ENCODE data around the gene ST3GAL4. TPM values are rescaled to one million over a fixed set of nuclear protein-coding genes. Genes with fewer than 3 reads are reported as not detected.

Gene ST3GAL4
- total and polyA plus RNA-seq, 3 donors from 2014 or later, result 102 to 221 (median 212) TPM

DNA sequence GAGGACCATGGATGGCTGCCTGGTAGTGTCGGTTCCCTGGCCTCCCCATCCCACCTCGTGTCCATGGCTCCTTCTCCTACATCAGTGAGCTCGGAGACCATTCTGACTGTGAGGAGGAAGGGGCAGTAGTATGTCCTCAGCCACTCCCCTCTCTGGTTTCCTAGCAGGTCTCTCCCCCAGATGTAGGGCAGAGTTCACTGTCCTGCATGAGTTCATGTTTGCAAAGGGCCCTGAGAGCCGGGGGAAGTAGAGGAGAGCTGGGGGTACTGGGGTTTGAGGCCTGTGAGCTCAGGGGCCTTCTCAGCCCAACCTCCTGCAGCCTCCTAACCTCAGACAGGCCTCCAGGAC is 18.4 kb upstream of the ST3GAL4 start:
- Histone ChIP-seq H3K27me3 (no peaks in the 10 kb centered on the region), H3K9me3 (no peaks in the 10 kb centered on the region), H3K27ac (no peak overlapping the region), H3K4me1 (peaks cover 21% of the 10 kb centered on the region), H3K36me3 (ENCODE audit: low read depth, missing control alignments) (no peaks in the 10 kb centered on the region), H3K4me3 (no peak overlapping the region)
- TF ChIP-seq, protein P1, sequence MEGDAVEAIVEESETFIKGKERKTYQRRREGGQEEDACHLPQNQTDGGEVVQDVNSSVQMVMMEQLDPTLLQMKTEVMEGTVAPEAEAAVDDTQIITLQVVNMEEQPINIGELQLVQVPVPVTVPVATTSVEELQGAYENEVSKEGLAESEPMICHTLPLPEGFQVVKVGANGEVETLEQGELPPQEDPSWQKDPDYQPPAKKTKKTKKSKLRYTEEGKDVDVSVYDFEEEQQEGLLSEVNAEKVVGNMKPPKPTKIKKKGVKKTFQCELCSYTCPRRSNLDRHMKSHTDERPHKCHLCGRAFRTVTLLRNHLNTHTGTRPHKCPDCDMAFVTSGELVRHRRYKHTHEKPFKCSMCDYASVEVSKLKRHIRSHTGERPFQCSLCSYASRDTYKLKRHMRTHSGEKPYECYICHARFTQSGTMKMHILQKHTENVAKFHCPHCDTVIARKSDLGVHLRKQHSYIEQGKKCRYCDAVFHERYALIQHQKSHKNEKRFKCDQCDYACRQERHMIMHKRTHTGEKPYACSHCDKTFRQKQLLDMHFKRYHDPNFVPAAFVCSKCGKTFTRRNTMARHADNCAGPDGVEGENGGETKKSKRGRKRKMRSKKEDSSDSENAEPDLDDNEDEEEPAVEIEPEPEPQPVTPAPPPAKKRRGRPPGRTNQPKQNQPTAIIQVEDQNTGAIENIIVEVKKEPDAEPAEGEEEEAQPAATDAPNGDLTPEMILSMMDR (IDR thresholded peaks at IDR 0.05), result no peak
- no peak for TF ChIP-seq POLR2A (IDR thresholded peaks at IDR 0.05)
- 81 to 87% methylated on average over 4 of the region's 4 CpGs for WGBS, 2 donors
- intact Hi-C loops (cut with DNase I; ENCODE audit: low total_unique reads), result no loop called here
- no peak for DNase-seq

- Histone ChIP-seq H3K36me3 (ENCODE audit: low read depth, missing control alignments) (no peaks in the 10 kb centered on the region), H3K4me3 (no peak overlapping the region), H3K27ac (no peak overlapping the region), H3K4me1 (peaks cover 16% of the 10 kb centered on the region), H3K27me3 (no peaks in the 10 kb centered on the region), H3K9me3 (no peaks in the 10 kb centered on the region)
- no peak for TF ChIP-seq POLR2A (IDR thresholded peaks at IDR 0.05)
- TF ChIP-seq, protein P1 (IDR thresholded peaks at IDR 0.05), result no peak
- no peak for DNase-seq
- intact Hi-C loops (cut with DNase I; ENCODE audit: low total_unique reads), result no loop called here
- 88 to 92% methylated on average over 7 to 15 of the region's 15 CpGs for WGBS, 2 donors
Measured at GRCh38 chr11:126337474-126338241, 17.8 kb upstream of the ST3GAL4 start.

- DNase-seq, result no peak
- WGBS, 2 donors, result 90 to 99% methylated on average over 7 of the region's 7 CpGs
- no peak overlapping the region for H3K27ac ChIP-seq
Measured at GRCh38 chr11:126338346-126339055, 17.0 kb upstream of the ST3GAL4 start.

DNA sequence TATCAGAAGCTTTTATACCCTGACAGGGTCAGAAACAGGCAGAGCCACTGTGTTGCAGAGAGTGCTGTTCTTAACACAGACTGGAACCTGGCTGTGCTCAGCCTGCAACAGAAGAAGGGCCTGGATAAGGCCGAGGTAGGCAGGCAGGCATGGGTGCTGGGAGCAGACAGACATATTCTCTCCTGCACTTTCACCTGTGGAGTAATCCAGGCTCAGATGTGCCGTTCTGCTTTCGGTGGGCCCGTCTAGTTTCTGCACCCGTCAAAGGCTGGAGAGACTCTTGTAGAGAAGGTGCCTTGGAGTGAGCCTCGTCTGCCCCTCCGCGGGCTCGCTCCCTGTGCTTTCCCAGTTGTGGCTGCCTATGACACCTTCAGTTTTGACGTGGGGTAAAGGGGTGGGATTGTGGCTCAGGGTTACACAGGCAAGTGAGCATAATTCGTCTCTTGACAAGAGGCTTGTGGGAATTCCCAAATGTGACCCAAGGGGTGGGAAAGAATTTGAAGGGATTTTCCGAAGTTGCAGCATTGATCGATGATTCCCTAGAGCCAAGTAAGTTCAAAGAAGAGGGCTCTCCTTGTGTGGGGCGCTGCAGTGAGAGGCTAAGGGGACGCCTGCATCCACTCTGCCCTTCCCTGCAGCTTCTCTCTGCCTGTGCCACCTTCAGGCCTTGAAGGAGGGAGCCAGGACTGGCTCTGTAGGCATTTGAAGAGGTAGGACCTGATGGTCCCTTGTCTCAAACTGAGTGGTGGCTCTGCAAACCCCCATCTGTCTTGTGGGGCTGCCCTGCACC is 16.2 kb upstream of the ST3GAL4 start:
- Histone ChIP-seq H3K27me3 (no peaks in the 10 kb centered on the region), H3K27ac (peak overlapping the region in 1 of 2 donors; percentile 30), H3K4me3 (no peak overlapping the region), H3K9me3 (no peaks in the 10 kb centered on the region), H3K4me1 (peaks cover 21% of the 10 kb centered on the region), H3K36me3 (ENCODE audit: low read depth, missing control alignments) (no peaks in the 10 kb centered on the region)
- intact Hi-C loops (cut with DNase I; ENCODE audit: low total_unique reads), result no loop called here
- 84% methylated on average over 11 to 15 of the region's 15 CpGs for WGBS, 2 donors
- TF ChIP-seq, protein P1 (IDR thresholded peaks at IDR 0.05), result no peak
- no peak for TF ChIP-seq POLR2A (IDR thresholded peaks at IDR 0.05)
- DNase-seq, result no peak

More at GRCh38 chr11:126338346-126339055, 17.0 kb upstream of the ST3GAL4 start:
- peaks cover 16% of the 10 kb centered on the region for H3K4me1 ChIP-seq
- no peaks in the 10 kb centered on the region for H3K9me3 ChIP-seq
- intact Hi-C loops (cut with DNase I; ENCODE audit: low total_unique reads), result no loop called here
- TF ChIP-seq, protein P1 (IDR thresholded peaks at IDR 0.05), result no peak
- no peak for TF ChIP-seq POLR2A (IDR thresholded peaks at IDR 0.05)
- no peaks in the 10 kb centered on the region for H3K27me3 ChIP-seq
- no peaks in the 10 kb centered on the region for H3K36me3 ChIP-seq (ENCODE audit: low read depth, missing control alignments)
- H3K4me3 ChIP-seq, result no peak overlapping the region

All from testis (tissue), 3 donors.